Effector CD4-positive, alpha-beta T cell (primary cell): ENCODE measurements around the gene MET. TPM values are rescaled to one million over a fixed set of nuclear protein-coding genes. Genes with fewer than 3 reads are reported as not detected.
"Not testable (repeated sequence)": the region's sequence is repeated elsewhere in the genome, so short reads cannot be mapped to it uniquely, and the experiment has no call there.

Source experiments
- DNase-seq: peaks from one replicate; pipeline ENCODE4 v3.0.0-alpha.2; 2020
- total RNA-seq: gene quantifications from one replicate; lab custom pipeline; 2026; lab: John Stamatoyannopoulos, UW

Gene MET
- not detected for total RNA-seq

- DNase-seq, result no peak
Observed at GRCh38 chr7:116671681-116672595, at the start of gene MET. TSS of gene MET (plus strand) at chr7:116672196. CDS start at chr7:116699085, 26,889 bp downstream.

GRCh38 chr7:116626886-116627285 lies 45.1 kb upstream of the MET start:
- DNase-seq, result no peak

- no peak for DNase-seq
Observed at GRCh38 chr7:116629051-116629463, 42.9 kb upstream of the MET start.

GRCh38 chr7:116630357-116630756 lies 41.6 kb upstream of the MET start:
- DNase-seq, result no peak

GRCh38 chr7:116630932-116631671 lies 40.9 kb upstream of the MET start:
- DNase-seq, result no peak

- no peak for DNase-seq
Observed at GRCh38 chr7:116631676-116632075, 40.3 kb upstream of the MET start.

GRCh38 chr7:116632384-116632783 lies 39.6 kb upstream of the MET start:
- no peak for DNase-seq

GRCh38 chr7:116633131-116633988 lies 38.6 kb upstream of the MET start:
- no peak for DNase-seq

- DNase-seq, result no peak
Observed at GRCh38 chr7:116636997-116637396, 35.0 kb upstream of the MET start.

GRCh38 chr7:116638592-116638991 lies 33.4 kb upstream of the MET start:
- DNase-seq, result not testable (repeated sequence)

- DNase-seq, result no peak
Observed at GRCh38 chr7:116641551-116642153, 30.3 kb upstream of the MET start.

GRCh38 chr7:116643148-116643547 lies 28.8 kb upstream of the MET start:
- DNase-seq, result not testable (repeated sequence)

- no peak for DNase-seq
Observed at GRCh38 chr7:116644628-116645027, 27.4 kb upstream of the MET start.

- no peak for DNase-seq
Observed at GRCh38 chr7:116647290-116647689, 24.7 kb upstream of the MET start.

- no peak for DNase-seq
Observed at GRCh38 chr7:116647861-116648260, 24.1 kb upstream of the MET start.

- no peak for DNase-seq
Observed at GRCh38 chr7:116650436-116650835, 21.6 kb upstream of the MET start.

GRCh38 chr7:116652793-116653192 lies 19.2 kb upstream of the MET start:
- no peak for DNase-seq

- no peak for DNase-seq
Observed at GRCh38 chr7:116653204-116653603, 18.8 kb upstream of the MET start.

GRCh38 chr7:116653646-116654045 lies 18.4 kb upstream of the MET start:
- no peak for DNase-seq

GRCh38 chr7:116659248-116659647 lies 12.7 kb upstream of the MET start:
- DNase-seq, result not testable (repeated sequence)

- DNase-seq, result no peak
Observed at GRCh38 chr7:116661865-116662264, 10.1 kb upstream of the MET start.

GRCh38 chr7:116663744-116664143 lies 8.3 kb upstream of the MET start:
- DNase-seq, result no peak
